Measurements from ENCODE around the gene TEX264.

- TF ChIP-seq, protein P1, sequence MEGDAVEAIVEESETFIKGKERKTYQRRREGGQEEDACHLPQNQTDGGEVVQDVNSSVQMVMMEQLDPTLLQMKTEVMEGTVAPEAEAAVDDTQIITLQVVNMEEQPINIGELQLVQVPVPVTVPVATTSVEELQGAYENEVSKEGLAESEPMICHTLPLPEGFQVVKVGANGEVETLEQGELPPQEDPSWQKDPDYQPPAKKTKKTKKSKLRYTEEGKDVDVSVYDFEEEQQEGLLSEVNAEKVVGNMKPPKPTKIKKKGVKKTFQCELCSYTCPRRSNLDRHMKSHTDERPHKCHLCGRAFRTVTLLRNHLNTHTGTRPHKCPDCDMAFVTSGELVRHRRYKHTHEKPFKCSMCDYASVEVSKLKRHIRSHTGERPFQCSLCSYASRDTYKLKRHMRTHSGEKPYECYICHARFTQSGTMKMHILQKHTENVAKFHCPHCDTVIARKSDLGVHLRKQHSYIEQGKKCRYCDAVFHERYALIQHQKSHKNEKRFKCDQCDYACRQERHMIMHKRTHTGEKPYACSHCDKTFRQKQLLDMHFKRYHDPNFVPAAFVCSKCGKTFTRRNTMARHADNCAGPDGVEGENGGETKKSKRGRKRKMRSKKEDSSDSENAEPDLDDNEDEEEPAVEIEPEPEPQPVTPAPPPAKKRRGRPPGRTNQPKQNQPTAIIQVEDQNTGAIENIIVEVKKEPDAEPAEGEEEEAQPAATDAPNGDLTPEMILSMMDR (IDR thresholded peaks at IDR 0.05; ENCODE audit: poor library complexity, severe bottlenecking): no peak
- no peak for TF ChIP-seq POLR2AphosphoS5 (IDR thresholded peaks at IDR 0.05)
- TF ChIP-seq EZH2 (IDR thresholded peaks at IDR 0.05; ENCODE audit: borderline replicate concordance, insufficient read depth, low read length, poor library complexity, severe bottlenecking): no peak
- TF ChIP-seq REST (IDR thresholded peaks at IDR 0.05; ENCODE audit: borderline replicate concordance): no peak
- TF ChIP-seq SMC3 (conservative IDR thresholded peaks at IDR 0.05; ENCODE audit: poor library complexity): no peak
- TF ChIP-seq RAD21 (conservative IDR thresholded peaks at IDR 0.05): no peak
- no peak for TF ChIP-seq EP300 (conservative IDR thresholded peaks at IDR 0.05; ENCODE audit: poor library complexity, severe bottlenecking)
- TF ChIP-seq MXI1 (conservative IDR thresholded peaks at IDR 0.05; ENCODE audit: poor library complexity, severe bottlenecking): no peak
- no peak for TF ChIP-seq TAF1 (IDR thresholded peaks at IDR 0.05; ENCODE audit: low read depth)
These were observed 40.4 kb downstream of the TEX264 start for GRCh38 chr3:51711352-51712037.
